ENCODE measurements around the gene EPC2.
"Not testable (repeated sequence)": the region's sequence is repeated elsewhere in the genome, so short reads cannot be mapped to it uniquely, and the experiment has no call there.

EPC2 gene

DNA sequence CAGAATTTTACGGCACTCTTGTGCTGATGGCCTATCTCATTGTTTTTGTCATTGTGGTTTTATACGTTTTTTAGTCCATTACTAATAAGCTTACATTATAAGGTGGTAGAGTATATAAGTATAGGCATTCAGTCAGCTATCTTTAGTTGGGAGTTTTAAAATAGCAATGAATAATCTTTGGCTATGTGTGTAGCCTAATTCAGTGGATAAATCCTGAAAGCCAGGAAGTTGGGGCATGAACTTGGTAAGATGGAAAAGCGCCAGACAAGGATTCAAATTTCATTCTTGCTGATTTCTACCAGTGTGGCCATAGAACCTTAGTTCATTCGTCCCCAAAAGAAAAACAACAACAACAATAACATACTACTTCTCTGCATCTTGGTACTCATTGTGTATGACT is 31.2 kb downstream of the EPC2 start:
- no peak for DNase-seq (ENCODE audit: low spot score)

DNA sequence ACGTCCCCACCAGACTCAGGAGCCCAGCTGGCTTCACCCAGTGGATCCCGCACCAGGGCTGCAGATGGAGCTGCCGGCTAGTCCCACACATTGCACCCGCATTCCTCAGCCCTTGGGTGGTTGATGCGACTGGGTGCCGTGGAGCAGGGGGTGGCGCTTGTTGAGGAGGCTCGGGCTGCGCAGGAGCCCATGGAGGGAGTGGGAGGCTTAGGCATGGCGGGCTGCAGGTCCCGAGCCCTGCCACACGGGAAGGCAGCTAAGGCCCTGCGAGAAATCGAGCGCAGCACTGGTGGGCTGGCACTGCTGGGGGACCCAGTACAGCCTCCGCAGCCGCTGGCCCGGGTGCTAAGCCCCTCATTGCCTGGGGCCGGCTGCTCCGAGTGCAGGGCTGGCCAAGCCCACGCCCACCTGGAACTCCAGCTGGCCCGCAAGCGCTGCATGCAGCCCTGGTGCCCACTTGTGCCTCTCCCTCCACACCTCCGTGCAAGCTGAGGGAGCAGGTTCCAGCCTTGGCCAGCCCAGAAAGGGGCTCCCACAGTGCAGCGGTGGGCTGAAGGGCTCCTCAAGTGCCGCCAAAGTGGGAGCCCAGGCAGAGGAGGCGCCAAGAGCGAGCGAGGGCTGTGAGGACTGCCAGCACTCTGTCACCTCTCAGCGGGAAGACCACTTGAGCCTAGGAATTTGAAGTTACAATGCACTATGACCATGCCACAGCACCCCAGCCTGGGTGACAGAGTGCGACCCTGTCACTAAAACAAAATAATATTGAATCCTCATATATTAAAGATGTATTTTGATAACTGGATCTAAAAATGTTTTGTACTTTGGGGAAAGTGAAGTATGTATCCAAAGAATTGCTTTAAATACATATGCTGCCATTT is 34.0 kb downstream of the EPC2 start:
- DNase-seq (ENCODE audit: low spot score) = not testable (repeated sequence)

DNA sequence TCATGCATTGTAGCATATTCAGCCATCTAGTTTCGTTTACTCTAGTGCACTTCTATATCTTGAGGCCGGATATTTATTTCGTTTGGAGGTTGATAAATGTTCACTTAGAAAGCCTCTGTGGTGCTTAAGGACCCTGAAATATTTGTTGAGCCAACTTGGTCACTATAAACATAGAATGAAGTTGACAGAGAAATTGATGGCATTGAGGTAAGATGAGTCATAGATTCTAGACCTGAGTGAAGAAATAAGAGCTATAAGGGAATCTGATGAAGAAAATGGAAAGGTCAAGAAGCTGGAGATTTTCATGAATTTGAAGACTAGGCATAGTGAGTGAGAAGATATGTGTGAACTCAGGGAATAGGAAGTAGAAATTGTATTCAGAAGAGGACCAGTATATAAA is 35.9 kb downstream of the EPC2 start:
- DNase-seq (ENCODE audit: low spot score) = no peak

DNA sequence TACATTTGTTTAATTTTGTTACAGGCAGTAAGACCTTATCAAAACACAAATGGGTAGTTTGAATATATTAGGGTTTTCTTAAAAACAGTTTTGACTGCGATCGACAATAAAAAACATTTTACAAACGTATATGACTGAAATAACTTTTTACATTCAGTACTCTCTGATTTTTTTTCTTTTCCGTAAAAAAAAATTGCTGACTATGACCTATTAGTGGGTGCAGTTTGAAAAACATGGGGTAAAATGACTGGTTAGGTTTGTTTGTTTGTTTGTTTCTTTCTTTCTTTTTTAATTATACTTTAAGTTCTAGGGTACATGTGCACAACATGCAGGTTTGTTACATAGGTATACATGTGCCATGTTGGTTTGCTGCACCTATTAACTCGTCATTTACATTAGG is 36.9 kb downstream of the EPC2 start:
- DNase-seq (ENCODE audit: low spot score) = no peak

DNA sequence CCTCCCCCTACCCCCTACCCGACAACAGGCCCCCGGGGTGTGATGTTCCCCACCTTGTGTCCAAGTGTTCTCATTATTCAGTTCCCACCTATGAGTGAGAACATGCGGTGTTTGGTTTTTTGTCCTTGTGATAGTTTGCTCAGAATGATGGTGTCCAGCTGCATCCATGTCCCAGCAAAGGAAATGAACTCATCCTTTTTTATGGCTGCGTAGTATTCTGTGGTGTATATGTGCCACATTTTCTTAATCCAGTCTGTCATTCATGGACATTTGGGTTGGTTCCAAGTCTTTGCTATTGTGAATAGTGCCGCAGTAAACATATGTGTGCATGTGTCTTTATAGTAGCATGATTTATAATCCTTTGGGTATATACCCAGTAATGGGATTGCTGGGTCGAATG is 37.3 kb downstream of the EPC2 start:
- DNase-seq (ENCODE audit: low spot score) = not testable (repeated sequence)

DNA sequence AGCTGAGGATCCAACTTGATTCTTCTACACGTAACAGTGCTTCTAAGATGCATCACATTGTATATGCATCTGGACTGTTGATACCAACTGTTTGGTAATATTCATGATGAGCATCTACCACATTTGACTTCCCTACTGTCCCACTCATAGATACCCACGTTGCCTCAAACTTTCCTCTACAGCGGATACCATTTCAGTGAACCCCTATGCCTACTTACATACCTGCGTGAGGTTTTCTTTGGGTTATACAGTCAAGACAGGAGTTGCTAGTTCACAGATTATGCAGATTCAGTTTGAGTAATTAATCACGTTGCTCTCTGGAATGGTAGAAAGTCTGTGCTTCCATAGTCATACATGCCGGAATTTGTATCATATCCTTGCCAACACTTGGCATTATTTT is 40.0 kb downstream of the EPC2 start:
- DNase-seq (ENCODE audit: low spot score) = no peak

DNA sequence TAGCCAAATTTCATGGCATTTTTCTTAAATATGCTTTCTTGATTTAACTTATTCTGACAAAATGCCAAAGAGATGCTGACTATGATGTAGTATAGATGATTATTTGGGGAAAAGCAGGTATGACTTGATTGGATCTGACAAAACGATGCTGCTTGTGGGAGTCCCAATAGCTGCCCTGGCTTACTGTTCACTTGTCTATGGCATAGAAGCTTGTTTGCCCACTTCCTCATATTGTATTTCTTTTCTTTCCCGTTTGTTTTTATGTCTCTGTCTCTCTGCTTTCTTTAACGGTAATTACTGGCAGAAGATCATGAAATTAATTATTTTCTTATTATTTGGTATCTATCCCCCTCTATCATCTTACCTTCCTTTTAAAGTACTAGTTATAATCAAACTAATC is 43.0 kb downstream of the EPC2 start:
- no peak for DNase-seq (ENCODE audit: low spot score)

DNA sequence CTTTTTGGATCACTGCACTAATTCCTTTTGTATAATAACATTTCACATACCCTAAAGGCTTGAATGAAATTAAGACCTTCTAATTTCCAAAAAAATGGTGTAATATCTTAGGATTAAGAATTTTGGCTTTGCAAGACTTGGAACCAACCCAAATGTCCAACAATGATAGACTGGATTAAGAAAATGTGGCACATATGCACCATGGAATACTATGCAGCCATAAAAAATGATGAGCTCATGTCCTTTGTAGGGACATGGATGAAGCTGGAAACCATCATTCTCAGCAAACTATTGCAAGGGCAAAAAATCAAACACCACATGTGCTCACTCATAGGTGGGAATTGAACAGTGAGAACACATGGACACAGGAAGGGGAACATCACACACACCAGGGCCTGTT is 43.5 kb downstream of the EPC2 start:
- DNase-seq (ENCODE audit: low spot score) = not testable (repeated sequence)

DNA sequence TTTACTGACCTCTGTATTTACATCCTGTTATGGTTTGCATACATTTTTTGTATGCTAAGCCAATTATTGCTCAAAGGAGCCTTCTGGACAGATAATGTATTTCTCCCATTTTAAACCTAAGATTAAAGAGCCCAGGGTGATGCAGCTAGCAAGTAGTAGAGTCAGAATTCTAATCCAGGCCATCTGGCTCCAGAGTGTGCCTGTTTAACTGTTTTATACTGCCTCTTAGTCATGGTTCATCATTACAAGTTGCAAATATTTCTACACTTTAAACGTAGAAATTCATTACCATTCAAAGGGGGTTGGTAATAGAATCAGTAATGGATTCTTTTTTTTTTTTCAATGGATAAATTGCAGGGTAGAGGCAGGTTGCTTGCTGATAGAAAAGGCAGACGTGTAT is 52.4 kb downstream of the EPC2 start:
- no peak for DNase-seq (ENCODE audit: low spot score)

DNA sequence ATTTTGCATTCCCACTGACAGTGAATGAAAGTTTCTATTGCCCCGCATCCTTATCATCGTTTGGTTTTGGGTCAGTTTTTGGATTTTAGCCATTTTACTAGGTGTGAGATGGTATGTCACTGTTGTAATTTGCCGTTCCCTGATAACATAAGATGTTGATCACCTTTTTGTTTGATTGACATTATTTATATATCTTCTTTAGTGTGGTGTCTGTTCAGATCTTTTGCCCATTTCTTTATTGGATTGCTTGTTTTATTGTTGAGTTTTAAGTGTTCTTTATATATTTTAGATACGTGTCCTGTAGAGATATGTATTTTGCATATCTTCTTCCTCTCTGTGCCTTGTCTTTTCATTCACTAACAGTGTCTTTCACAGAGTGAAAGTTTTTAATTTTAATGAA is 55.3 kb downstream of the EPC2 start:
- no peak for DNase-seq (ENCODE audit: low spot score)

DNA sequence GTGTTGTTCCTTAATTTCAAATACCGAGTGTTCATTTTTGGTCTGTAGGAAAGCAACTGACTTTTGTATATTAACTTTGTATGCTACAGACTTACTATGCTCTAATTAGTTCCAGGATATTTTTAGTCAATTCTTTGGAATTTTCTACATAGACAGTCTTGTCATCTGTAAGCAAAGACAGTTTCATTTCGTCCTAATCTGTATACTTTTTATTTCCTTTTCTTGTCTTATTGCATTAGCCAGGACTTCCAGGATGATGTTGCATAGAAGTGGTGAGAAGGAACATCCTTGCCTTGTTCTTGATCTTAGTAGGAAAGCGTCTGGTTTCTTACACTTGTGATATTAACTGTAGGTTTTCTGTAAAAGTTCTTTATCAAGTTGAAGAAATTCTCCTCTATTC is 56.5 kb downstream of the EPC2 start:
- DNase-seq (ENCODE audit: low spot score) = no peak

DNA sequence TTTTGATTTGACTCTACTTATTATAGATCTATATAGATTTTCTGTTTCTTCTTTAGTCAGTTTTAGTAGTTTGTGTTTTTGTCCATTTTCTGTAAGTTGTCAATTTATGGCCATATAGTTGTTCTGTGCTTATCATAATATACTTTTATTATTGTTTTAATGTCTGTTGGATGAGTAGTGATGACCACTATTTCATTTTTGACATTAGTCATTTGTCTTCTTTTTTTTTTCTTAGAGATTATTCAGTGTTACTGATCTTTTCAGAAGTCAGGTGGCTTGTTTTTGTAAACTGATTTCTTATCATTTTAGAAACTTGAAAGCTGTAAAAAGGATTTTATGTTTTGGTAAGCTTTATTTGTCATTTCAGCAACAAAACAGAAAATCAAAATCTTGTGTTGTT is 57.3 kb downstream of the EPC2 start:
- DNase-seq (ENCODE audit: low spot score) = no peak

DNA sequence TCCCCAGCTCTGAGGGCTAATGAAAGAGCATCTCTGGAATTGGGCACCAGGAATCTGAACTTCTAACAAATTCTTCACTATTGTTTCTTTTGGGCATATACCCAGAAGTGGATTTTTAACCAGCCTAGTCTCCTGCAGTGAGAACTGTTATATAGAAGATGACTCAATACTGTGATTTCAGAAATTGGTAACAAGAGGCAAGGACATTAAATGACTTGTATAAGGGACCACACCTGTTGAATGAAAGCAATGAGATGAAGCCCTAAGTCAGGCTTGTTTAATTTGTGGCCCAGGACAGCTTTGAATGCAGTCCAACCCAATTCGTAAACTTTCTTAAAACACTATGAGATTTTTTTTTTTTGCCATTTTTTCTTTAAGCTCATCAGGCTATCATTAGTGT is 57.9 kb downstream of the EPC2 start:
- no peak for DNase-seq (ENCODE audit: low spot score)

DNA sequence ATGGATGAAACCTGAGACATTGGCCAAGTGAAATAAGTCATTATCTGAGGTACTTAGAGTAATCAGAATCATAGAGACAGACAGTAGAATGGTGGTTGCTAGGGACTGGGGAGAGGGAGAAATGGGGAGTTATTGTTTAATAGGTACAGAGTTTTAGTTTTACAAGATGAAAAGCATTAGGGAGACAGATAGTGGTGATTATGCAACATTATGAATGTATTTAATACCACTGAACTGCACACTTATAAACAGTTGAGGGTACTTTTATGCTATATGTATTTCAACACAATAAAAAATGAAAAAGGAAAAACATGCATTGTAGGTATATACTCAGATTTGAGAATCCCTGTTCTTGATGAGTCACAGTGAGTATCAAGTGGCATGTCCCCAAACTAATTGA is 59.7 kb downstream of the EPC2 start:
- DNase-seq (ENCODE audit: low spot score) = no peak

DNA sequence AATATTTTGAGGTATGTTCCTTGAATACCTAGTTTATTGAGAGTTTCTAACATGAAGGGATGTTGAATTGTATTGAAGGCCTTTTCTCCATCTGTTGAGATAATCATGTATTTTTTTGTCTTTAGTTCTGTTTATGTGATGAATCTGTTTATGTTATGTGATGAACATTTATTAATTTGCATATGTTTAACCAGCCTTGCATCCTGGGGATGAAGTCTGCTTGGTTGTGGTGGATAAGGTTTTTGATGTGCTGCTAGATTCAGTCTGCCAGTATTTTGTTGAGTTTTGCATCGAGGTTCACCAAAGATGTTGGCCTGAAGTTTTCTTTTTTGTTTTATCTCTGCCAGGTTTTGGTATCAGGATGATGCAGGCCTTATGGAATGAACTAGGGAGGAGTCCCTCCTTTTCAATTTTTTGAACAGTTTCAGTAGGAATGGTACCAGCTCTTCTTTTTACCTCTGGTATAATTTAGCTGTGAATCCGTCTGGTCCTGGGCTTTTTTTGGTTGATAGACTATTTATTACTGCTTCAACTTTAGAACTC is 71.9 kb downstream of the EPC2 start:
- DNase-seq (ENCODE audit: low spot score) = no peak

DNA sequence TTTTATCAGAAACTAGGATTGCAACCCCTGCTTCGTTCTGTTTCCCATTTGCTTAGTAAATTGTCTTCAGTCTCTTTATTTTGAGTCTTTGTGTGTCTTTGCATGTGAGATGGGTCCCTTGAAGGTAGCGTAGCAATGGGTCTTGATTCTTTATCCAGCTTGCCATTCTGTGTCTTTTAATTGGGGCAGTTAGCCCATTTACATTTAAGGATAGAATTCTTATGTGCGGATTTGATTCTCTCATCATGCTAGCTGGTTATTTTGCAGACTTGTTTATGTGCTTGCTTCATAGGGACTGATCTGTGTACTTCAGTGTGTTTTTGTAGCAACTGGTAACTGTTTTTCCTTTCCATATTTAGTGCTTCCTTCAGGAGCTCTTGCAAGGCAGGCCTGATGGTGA is 73.5 kb downstream of the EPC2 start:
- DNase-seq (ENCODE audit: low spot score) = no peak

DNA sequence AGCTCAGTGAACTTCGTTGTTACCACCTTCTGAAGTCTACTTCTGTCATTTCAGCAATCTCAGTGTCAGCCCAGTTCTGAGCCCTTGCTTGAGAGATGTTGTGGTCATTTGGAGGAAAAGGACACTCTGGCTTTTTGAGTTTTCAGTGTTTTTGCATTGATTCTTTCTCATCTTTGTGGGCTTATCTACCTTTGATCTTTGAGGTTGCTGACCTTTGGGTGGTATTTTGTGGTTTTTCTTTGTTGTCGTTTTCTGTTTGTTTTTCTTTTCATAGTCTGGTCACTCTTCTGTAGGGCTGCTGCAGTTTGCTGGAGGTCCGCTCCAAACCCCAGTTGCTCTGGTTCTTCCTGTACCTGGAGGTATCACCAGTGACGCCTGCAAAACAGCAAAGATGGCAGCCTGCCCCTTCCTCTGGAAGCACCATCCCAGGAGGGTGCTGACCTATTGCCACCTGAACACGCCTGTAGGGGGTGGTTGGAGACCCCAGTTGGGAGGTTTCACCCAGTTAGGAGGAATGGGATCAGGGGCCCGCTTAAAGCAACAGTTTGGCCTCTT is 74.7 kb downstream of the EPC2 start:
- DNase-seq (ENCODE audit: low spot score) = no peak

DNA sequence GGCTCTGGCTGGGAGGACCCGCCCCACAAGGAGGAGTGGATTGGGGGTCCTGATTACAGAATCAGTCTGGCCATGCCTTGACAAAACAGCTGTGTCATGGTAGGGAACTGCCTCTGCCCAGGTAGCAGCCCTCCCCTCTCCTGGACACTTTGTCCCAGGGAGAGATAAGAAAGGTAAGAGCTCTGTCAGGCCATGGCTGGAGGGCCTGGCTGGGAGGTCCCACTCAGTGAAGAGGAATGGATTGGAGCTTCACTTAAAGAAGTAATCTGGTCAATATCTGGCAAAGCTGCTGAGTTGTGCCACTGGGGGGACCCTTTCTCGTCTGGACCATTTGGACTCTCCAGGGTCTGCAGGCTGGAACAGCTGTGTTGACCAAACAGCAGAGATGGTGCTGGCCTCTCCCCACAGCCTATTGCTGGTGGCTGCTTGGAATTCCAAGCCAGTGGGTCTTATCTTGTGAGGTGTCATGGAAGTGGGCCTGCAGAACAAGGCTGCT is 75.4 kb downstream of the EPC2 start:
- no peak for DNase-seq (ENCODE audit: low spot score)

DNA sequence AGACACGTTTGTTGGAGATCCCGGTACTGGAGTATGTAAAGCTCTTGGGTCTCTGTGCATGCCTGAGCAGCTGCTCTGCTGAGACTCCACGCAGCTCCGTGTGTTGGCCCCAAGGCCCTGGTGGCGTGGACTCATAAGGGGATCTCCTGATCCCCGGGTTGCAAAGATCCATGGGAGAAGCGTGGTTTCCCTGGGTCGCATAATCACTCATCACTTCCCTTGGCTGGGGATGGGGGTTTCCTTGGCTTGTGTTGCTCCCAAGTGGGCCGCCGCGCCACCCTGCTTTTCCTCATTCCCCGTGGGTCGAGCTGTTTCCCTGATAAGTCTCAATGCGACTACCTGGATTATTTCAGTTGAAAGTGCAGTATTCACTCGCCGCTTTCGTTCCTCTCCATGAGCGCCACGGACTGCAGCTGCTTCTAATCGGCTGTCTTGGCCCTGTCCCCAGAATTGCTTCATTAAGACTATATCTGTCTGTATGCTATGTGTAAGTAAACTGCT is 76.0 kb downstream of the EPC2 start:
- no peak for DNase-seq (ENCODE audit: low spot score)

DNA sequence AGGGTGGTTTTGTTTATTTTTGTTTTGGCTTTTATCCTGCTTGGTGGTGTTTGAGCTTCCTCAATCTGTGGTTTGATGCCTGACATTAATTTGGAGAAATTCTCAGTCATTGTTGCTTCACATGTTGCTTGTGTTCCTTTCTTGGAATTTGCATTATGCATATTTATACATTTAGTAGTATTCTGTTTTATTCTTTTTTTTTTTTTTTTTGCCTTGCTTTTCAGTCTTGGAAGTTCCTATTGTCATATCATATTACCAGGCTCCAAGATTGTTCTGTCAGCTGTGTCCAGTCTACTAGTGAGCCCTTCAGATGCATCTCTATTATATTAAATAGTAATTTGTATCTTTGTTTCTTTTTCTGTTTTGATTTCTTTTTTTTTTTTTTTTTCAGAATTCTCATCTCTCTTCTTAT is 77.0 kb downstream of the EPC2 start:
- no peak for DNase-seq (ENCODE audit: low spot score)

DNA sequence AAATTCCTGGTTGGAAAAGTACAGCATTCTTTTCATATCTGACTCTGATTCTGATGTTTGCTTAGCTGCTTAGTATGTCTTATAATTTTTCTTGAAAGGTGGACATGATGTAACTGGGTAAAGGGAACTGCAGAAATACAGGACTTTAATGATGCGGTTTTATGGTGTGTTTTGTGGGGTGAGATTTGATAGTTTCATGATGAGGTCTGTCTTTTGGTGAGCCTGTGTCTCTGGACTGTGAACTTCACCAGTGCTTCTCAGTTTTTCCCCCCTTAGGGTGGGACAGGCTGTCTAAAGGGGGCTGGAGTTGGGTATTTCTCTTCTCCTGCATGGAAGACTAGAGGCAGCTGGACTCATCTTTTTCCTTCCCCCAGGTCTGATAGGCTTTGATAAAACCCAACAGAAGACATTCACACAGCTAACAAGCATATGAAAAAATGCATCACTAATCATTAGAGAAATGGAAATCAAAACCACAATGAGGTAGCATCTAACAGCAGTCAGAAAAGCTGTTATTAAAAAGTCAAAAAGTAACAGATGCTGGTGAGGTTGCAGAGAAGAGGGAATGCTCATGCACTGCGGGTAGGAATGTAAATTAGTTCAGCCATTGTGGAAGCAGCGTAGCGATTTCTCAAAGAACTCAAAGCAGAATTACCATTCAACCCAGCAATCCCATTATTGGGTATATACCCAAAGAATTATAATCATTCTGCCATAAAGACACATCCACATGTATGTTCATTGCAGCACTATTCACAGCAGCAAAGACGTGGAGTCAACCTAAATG is 77.6 kb downstream of the EPC2 start:
- no peak for DNase-seq (ENCODE audit: low spot score)

DNA sequence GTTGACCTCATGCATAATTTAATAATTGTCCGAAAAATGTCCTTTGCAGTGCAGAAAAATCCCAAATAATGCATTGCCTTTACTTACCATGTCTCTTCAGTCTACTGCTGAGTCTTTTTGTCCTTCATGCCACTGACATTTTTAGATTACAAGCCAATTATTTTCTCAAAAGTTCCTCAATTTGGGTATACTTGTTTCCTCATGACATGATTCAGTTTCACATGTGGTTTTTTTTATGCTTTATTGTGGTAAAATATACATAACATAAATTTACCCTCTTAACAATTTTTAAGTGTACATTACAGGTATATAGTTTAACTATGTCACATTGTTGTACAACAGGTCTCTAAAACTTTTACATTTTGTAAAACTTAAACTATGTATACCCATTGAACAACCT is 81.0 kb downstream of the EPC2 start:
- no peak for DNase-seq (ENCODE audit: low spot score)

DNA sequence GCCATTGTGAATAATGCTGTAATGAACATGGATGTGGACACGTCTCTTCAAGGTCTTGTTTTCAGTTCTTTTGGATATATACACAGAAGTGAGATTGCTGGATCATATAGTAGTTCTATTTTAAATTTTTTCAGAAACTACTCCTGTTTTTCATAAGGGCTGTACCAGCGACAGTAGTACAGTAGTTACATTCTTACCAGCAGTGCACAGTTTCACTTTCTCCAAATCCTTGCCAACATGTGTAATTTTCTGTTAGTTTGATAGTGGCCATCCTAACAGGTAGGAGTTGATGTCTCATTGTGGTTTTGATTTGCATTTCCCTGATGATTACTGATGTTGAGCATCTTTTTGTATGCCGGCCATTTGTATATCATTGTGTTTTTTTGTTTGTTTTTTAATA is 81.7 kb downstream of the EPC2 start:
- DNase-seq (ENCODE audit: low spot score) = no peak
